HG02852 (cell line): ENCODE measurements around the gene STIM1.

Experiments
- ATAC-seq: cut with Tn5 transposase; IDR thresholded peaks from one replicate; pipeline ENCODE4 v1.9.1; 2021; ENCODE audit warnings: mild to moderate bottlenecking, moderate library complexity; ENCODE audit not compliant: unreplicated experiment

Gene STIM1

GRCh38 chr11:3830088-3830487, 25.4 kb upstream of the STIM1 start:
- ATAC-seq: no peak

GRCh38 chr11:3830730-3831129, 24.7 kb upstream of the STIM1 start:
- ATAC-seq: no peak

GRCh38 chr11:3831378-3832239, 23.9 kb upstream of the STIM1 start:
- no peak for ATAC-seq

GRCh38 chr11:3832816-3833215, 22.6 kb upstream of the STIM1 start:
- ATAC-seq: no peak

GRCh38 chr11:3833449-3833848, 22.0 kb upstream of the STIM1 start:
- no peak for ATAC-seq

- no peak for ATAC-seq
Observed at GRCh38 chr11:3834349-3834663, 21.2 kb upstream of the STIM1 start.

- no peak for ATAC-seq
Observed at GRCh38 chr11:3834664-3835461, 20.6 kb upstream of the STIM1 start.

GRCh38 chr11:3835751-3836150, 19.7 kb upstream of the STIM1 start:
- no peak for ATAC-seq

- ATAC-seq: no peak
Observed at GRCh38 chr11:3836903-3837302, 18.6 kb upstream of the STIM1 start.

- ATAC-seq: no peak
Observed at GRCh38 chr11:3837793-3838192, 17.7 kb upstream of the STIM1 start.

- no peak for ATAC-seq
Observed at GRCh38 chr11:3838504-3838903, 17.0 kb upstream of the STIM1 start.

- peak; percentile 12 for ATAC-seq
Observed at GRCh38 chr11:3840004-3840869, 15.2 kb upstream of the STIM1 start.

- ATAC-seq: peak; percentile 42
Observed at GRCh38 chr11:3840870-3841425, 14.5 kb upstream of the STIM1 start, which contains the start of gene RHOG. TSS of gene RHOG (minus strand) at chr11:3840959. CDS start at chr11:3828138, 12,821 bp downstream.

GRCh38 chr11:3841426-3842350, 13.8 kb upstream of the STIM1 start:
- peak; percentile 46 for ATAC-seq

- no peak for ATAC-seq
Observed at GRCh38 chr11:3843326-3843725, 12.1 kb upstream of the STIM1 start.

GRCh38 chr11:3845246-3845645, 10.2 kb upstream of the STIM1 start:
- ATAC-seq: no peak

GRCh38 chr11:3845670-3846069, 9.8 kb upstream of the STIM1 start:
- no peak for ATAC-seq

GRCh38 chr11:3849297-3849874, 6.1 kb upstream of the STIM1 start:
- no peak for ATAC-seq

GRCh38 chr11:3853545-3853842, 2.0 kb upstream of the STIM1 start:
- no peak for ATAC-seq
